Stimulated activated CD8-positive, alpha-beta memory T cell treated with anti-CD3 and anti-CD28 coated beads, Interleukin-12 subunit alpha, Interleukin-12 subunit beta, amount 100 ng/mL, for 1 hour (primary cell): Measurements from ENCODE around the gene GRAMD1A.
"Not testable (repeated sequence)": the region's sequence is repeated elsewhere in the genome, so short reads cannot be mapped to it uniquely, and the experiment has no call there.

Experiments
- DNase-seq: peaks from one replicate; pipeline ENCODE4 v3.0.0-alpha.2; 2020; ENCODE audit warnings: low read depth

GRAMD1A gene

GRCh38 chr19:35021016-35021415 lies 20.9 kb downstream of the GRAMD1A start:
- no peak for DNase-seq

GRCh38 chr19:35021596-35021995 lies 21.5 kb downstream of the GRAMD1A start:
- DNase-seq, result no peak

- DNase-seq, result no peak
Observed at GRCh38 chr19:35022460-35022859, 22.3 kb downstream of the GRAMD1A start.

- no peak for DNase-seq
Observed at GRCh38 chr19:35023428-35023827, 23.3 kb downstream of the GRAMD1A start.

GRCh38 chr19:35024095-35024494 lies 24.0 kb downstream of the GRAMD1A start:
- no peak for DNase-seq

- DNase-seq, result no peak
Observed at GRCh38 chr19:35025969-35026368, 25.8 kb downstream of the GRAMD1A start.

- no peak for DNase-seq
Observed at GRCh38 chr19:35026418-35026817, 26.3 kb downstream of the GRAMD1A start.

GRCh38 chr19:35027009-35027408 lies 26.9 kb downstream of the GRAMD1A start:
- no peak for DNase-seq

- no peak for DNase-seq
Observed at GRCh38 chr19:35027851-35028599, 27.9 kb downstream of the GRAMD1A start.

- DNase-seq, result not testable (repeated sequence)
Observed at GRCh38 chr19:35028600-35028885, 28.4 kb downstream of the GRAMD1A start.

- DNase-seq, result not testable (repeated sequence)
Observed at GRCh38 chr19:35029275-35029736, 29.2 kb downstream of the GRAMD1A start.

- DNase-seq, result no peak
Observed at GRCh38 chr19:35029737-35030256, 29.7 kb downstream of the GRAMD1A start.

GRCh38 chr19:35030257-35031071 lies 30.3 kb downstream of the GRAMD1A start, which contains the start of gene SCN1B:
Gene SCN1B, plus strand, starts transcription at chr19:35030470. Its CDS starts 351 bp downstream, at chr19:35030821.
- DNase-seq, result peak; percentile 37

GRCh38 chr19:35031072-35031881 lies 31.2 kb downstream of the GRAMD1A start:
- no peak for DNase-seq

GRCh38 chr19:35032356-35032865 lies 32.3 kb downstream of the GRAMD1A start:
- no peak for DNase-seq

GRCh38 chr19:35033067-35034004 lies 33.2 kb downstream of the GRAMD1A start:
- no peak for DNase-seq

GRCh38 chr19:35034005-35034502 lies 33.9 kb downstream of the GRAMD1A start:
- DNase-seq, result no peak

GRCh38 chr19:35034588-35035382 lies 34.7 kb downstream of the GRAMD1A start:
- DNase-seq, result no peak

GRCh38 chr19:35037716-35038622 lies 37.8 kb downstream of the GRAMD1A start:
- no peak for DNase-seq
